Parathyroid adenoma (tissue), 2 donors: ENCODE data around the gene GADL1.

Source experiments
- H2AFZ ChIP-seq: fragments of 300-600 bp; sonication (generic); one replicate; pipeline ENCODE4 v1.7.0; 2017; ENCODE audit warnings: antibody characterized with exemption, mild to moderate bottlenecking
- H3K27ac ChIP-seq: fragments of 300-600 bp; sonication (generic); one replicate; pipeline ENCODE4 v1.7.0; 2017
- H3K27me3 ChIP-seq: fragments of 300-600 bp; sonication (generic); one replicate; pipeline ENCODE4 v1.7.0; 2017; ENCODE audit warnings: low read length; ENCODE audit not compliant: control insufficient read depth, insufficient read depth
- H3K36me3 ChIP-seq: fragments of 300-600 bp; sonication (generic); one replicate; pipeline ENCODE4 v1.7.0; 2017; ENCODE audit warnings: low read length; ENCODE audit not compliant: control insufficient read depth, insufficient read depth
- H3K4me1 ChIP-seq: fragments of 300-600 bp; sonication (generic); one replicate; pipeline ENCODE4 v1.7.0; 2017; ENCODE audit warnings: control low read depth
- H3K4me2 ChIP-seq: fragments of 300-600 bp; sonication (generic); one replicate; pipeline ENCODE4 v1.7.0; 2017; ENCODE audit warnings: low read length
- H3K4me3 ChIP-seq: fragments of 300-600 bp; sonication (generic); one replicate; pipeline ENCODE4 v1.7.0; 2017; ENCODE audit warnings: low read depth, low read length
- H3K79me2 ChIP-seq: fragments of 300-600 bp; sonication (generic); one replicate; pipeline ENCODE4 v1.7.0; 2017; ENCODE audit warnings: control low read depth
- H3K9ac ChIP-seq: fragments of 300-600 bp; sonication (generic); one replicate; pipeline ENCODE4 v1.7.0; 2017; ENCODE audit warnings: mild to moderate bottlenecking
- H3K9me3 ChIP-seq: fragments of 300-600 bp; sonication (generic); one replicate; pipeline ENCODE4 v1.7.0; 2017; ENCODE audit warnings: low read length; ENCODE audit not compliant: control insufficient read depth
- TF ChIP-seq, protein P1 (sequence below): fragments of 300-600 bp; sonication (generic); IDR thresholded peaks from one replicate; pipeline ENCODE4 v1.7.0; 2017; ENCODE audit warnings: antibody characterized with exemption, mild to moderate bottlenecking
- donor health status: primary hyperparathyroidism.

GADL1 gene

DNA sequence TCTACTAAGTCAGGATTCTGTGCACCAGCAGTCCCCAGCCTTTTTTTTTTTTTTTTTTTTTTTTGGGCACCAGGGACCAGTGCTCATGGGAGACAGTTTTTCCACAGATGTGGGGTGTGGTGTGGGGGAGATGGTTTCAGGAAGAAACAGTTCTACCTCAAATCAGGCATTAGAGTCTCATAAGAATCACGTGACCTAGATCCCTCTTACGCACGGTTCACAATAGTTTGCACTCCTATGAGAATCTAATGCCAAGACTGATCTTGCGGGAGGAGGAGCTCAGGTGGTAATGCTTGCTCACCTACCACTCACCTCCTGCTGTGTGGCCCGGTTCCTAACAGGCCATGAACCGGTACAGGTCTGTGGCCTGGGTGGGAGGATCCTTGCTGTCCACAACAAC is 88.8 kb downstream of the GADL1 start:
- H3K9ac ChIP-seq: no peak overlapping the region
- no peak overlapping the region for H2AFZ ChIP-seq
- H3K36me3 ChIP-seq: no peaks in the 10 kb centered on the region
- no peaks in the 10 kb centered on the region for H3K79me2 ChIP-seq
- no peak overlapping the region for H3K4me2 ChIP-seq
- H3K27me3 ChIP-seq: no peaks in the 10 kb centered on the region
- H3K9me3 ChIP-seq: no peaks in the 10 kb centered on the region
- H3K4me3 ChIP-seq: no peak overlapping the region
- TF ChIP-seq, protein P1, sequence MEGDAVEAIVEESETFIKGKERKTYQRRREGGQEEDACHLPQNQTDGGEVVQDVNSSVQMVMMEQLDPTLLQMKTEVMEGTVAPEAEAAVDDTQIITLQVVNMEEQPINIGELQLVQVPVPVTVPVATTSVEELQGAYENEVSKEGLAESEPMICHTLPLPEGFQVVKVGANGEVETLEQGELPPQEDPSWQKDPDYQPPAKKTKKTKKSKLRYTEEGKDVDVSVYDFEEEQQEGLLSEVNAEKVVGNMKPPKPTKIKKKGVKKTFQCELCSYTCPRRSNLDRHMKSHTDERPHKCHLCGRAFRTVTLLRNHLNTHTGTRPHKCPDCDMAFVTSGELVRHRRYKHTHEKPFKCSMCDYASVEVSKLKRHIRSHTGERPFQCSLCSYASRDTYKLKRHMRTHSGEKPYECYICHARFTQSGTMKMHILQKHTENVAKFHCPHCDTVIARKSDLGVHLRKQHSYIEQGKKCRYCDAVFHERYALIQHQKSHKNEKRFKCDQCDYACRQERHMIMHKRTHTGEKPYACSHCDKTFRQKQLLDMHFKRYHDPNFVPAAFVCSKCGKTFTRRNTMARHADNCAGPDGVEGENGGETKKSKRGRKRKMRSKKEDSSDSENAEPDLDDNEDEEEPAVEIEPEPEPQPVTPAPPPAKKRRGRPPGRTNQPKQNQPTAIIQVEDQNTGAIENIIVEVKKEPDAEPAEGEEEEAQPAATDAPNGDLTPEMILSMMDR: no peak
- H3K4me1 ChIP-seq: no peaks in the 10 kb centered on the region
- H3K27ac ChIP-seq: no peak overlapping the region

GRCh38 chr3:30804984-30805383 is 89.5 kb downstream of the GADL1 start:
- Histone ChIP-seq H3K79me2 (no peaks in the 10 kb centered on the region), H3K4me2 (no peak overlapping the region), H3K27me3 (no peaks in the 10 kb centered on the region), H3K27ac (no peak overlapping the region), H3K4me1 (no peaks in the 10 kb centered on the region), H3K9ac (no peak overlapping the region), H3K9me3 (no peaks in the 10 kb centered on the region), H2AFZ (no peak overlapping the region), H3K4me3 (no peak overlapping the region), H3K36me3 (no peaks in the 10 kb centered on the region)
- TF ChIP-seq, protein P1: no peak

DNA sequence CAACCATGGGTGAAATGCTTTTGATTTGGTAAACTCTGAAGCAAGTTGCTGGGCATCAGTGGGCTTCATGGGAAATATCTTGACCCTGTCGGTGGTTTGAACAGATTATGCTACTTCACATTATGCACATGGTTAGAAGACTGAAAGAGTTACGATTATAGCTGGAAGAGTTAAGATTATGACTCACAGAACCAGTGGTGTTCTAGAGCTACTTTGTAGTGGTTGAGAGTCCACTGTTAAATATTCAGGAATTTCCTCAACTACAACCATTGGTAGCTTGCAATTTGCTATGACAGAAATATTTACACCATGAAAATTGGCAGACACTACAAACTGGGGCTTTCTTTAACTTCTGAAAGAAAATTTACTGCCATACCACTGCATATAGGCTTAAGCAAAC is 99.3 kb downstream of the GADL1 start:
- TF ChIP-seq, protein P1: no peak
- no peaks in the 10 kb centered on the region for H3K4me1 ChIP-seq
- no peaks in the 10 kb centered on the region for H3K79me2 ChIP-seq
- no peak overlapping the region for H2AFZ ChIP-seq
- no peak overlapping the region for H3K4me2 ChIP-seq
- no peak overlapping the region for H3K27ac ChIP-seq
- no peaks in the 10 kb centered on the region for H3K9me3 ChIP-seq
- no peak overlapping the region for H3K9ac ChIP-seq
- H3K36me3 ChIP-seq: no peaks in the 10 kb centered on the region
- H3K27me3 ChIP-seq: no peaks in the 10 kb centered on the region
- no peak overlapping the region for H3K4me3 ChIP-seq

GRCh38 chr3:30793740-30794139 is 100.7 kb downstream of the GADL1 start:
- no peak overlapping the region for H3K27ac ChIP-seq
- H2AFZ ChIP-seq: no peak overlapping the region
- no peaks in the 10 kb centered on the region for H3K9me3 ChIP-seq
- no peak overlapping the region for H3K4me2 ChIP-seq
- H3K9ac ChIP-seq: no peak overlapping the region
- H3K27me3 ChIP-seq: no peaks in the 10 kb centered on the region
- no peaks in the 10 kb centered on the region for H3K36me3 ChIP-seq
- no peaks in the 10 kb centered on the region for H3K79me2 ChIP-seq
- H3K4me1 ChIP-seq: no peaks in the 10 kb centered on the region
- TF ChIP-seq, protein P1: no peak
- no peak overlapping the region for H3K4me3 ChIP-seq

GRCh38 chr3:30790150-30790549 is 104.3 kb downstream of the GADL1 start:
- Histone ChIP-seq H3K27ac (no peak overlapping the region), H3K36me3 (no peaks in the 10 kb centered on the region), H3K4me1 (no peaks in the 10 kb centered on the region), H3K79me2 (no peaks in the 10 kb centered on the region), H3K9me3 (no peaks in the 10 kb centered on the region), H3K27me3 (no peaks in the 10 kb centered on the region), H2AFZ (no peak overlapping the region), H3K9ac (no peak overlapping the region), H3K4me3 (no peak overlapping the region), H3K4me2 (no peak overlapping the region)
- TF ChIP-seq, protein P1: no peak
